ENCODE data around the gene WIZ.
"Not testable (repeated sequence)": the region's sequence is repeated elsewhere in the genome, so short reads cannot be mapped to it uniquely, and the experiment has no call there.

The WIZ gene

GRCh38 chr19:15428956-15429824, 20.6 kb downstream of the WIZ start:
- no peak for DNase-seq

GRCh38 chr19:15427991-15428471, 21.7 kb downstream of the WIZ start:
- DNase-seq: no peak

GRCh38 chr19:15427350-15427700, 22.4 kb downstream of the WIZ start:
- no peak for DNase-seq

GRCh38 chr19:15426485-15427349, 23.0 kb downstream of the WIZ start:
- DNase-seq: peak; percentile 51

- no peak for DNase-seq
Measured at GRCh38 chr19:15425321-15425950, 24.3 kb downstream of the WIZ start.

GRCh38 chr19:15424692-15425272, 25.0 kb downstream of the WIZ start:
- no peak for DNase-seq

GRCh38 chr19:15424121-15424520, 25.6 kb downstream of the WIZ start:
- DNase-seq: no peak

- no peak for DNase-seq
Measured at GRCh38 chr19:15423130-15423529, 26.6 kb downstream of the WIZ start.

GRCh38 chr19:15422296-15423075, 27.3 kb downstream of the WIZ start:
- DNase-seq: no peak

GRCh38 chr19:15421721-15422260, 28.0 kb downstream of the WIZ start:
- DNase-seq: peak; percentile 50

- no peak for DNase-seq
Measured at GRCh38 chr19:15421136-15421695, 28.5 kb downstream of the WIZ start.

- DNase-seq: no peak
Measured at GRCh38 chr19:15419413-15420025, 30.2 kb downstream of the WIZ start.

GRCh38 chr19:15418579-15419412, 31.0 kb downstream of the WIZ start, which contains the start of gene AKAP8L:
AKAP8L (minus strand) TSS chr19:15418988; CDS start chr19:15418923, 65 bp downstream.
- DNase-seq: peak; percentile 100

GRCh38 chr19:15418231-15418578, 31.6 kb downstream of the WIZ start:
- peak; percentile 40 for DNase-seq

- DNase-seq: peak; percentile 33
Measured at GRCh38 chr19:15417699-15418098, 32.1 kb downstream of the WIZ start.

GRCh38 chr19:15412832-15413231, 36.9 kb downstream of the WIZ start:
- DNase-seq: peak; percentile 25

GRCh38 chr19:15411351-15411750, 38.4 kb downstream of the WIZ start:
- not testable (repeated sequence) for DNase-seq

- no peak for DNase-seq
Measured at GRCh38 chr19:15404780-15405211, 45.0 kb downstream of the WIZ start.

GRCh38 chr19:15404097-15404779, 45.5 kb downstream of the WIZ start:
- DNase-seq: peak; percentile 81
